ENCODE measurements around the gene KCNMB4.

KCNMB4 gene

GRCh38 chr12:70338531-70338930 lies 27.6 kb upstream of the KCNMB4 start:
- Histone ChIP-seq H4K20me1 (ENCODE audit: insufficient read depth, low read length, poor library complexity, severe bottlenecking) (peaks cover 4% of the 10 kb centered on the region), H3K4me3 (ENCODE audit: low read length, poor library complexity, severe bottlenecking) (no peak overlapping the region), H2AFZ (ENCODE audit: low read length) (no peak overlapping the region), H3K9ac (ENCODE audit: low read depth, low read length, poor library complexity, severe bottlenecking) (no peak overlapping the region), H3K9me2 (replicated peaks; ENCODE audit: low read depth, low read length) (no peaks in the 10 kb centered on the region), H3K79me2 (ENCODE audit: insufficient read depth, low read length) (0 out of 2 replicates have a peak, but pooled peaks cover 1% of the 10 kb centered on the region), H3K27me3 (ENCODE audit: insufficient read depth, low read length, poor library complexity, severe bottlenecking) (no peaks in the 10 kb centered on the region), H3F3A (ENCODE audit: low read depth) (no peaks in the 10 kb centered on the region), H3K4me2 (ENCODE audit: low read depth, low read length, poor library complexity, severe bottlenecking) (no peak overlapping the region), H3K36me3 (ENCODE audit: insufficient read depth, low read length) (peaks cover 81% of the 10 kb centered on the region), H3K4me1 (ENCODE audit: insufficient read depth, low read length, poor library complexity, severe bottlenecking) (peaks cover under 1% of the 10 kb centered on the region), H3K9me3 (ENCODE audit: insufficient read depth, low read depth, low read length) (no peaks in the 10 kb centered on the region)
- TF ChIP-seq EZH2phosphoT487 (IDR thresholded peaks at IDR 0.05; ENCODE audit: borderline replicate concordance) (no peak), CTCF (conservative IDR thresholded peaks at IDR 0.05; ENCODE audit: low read length) (no peak)

DNA sequence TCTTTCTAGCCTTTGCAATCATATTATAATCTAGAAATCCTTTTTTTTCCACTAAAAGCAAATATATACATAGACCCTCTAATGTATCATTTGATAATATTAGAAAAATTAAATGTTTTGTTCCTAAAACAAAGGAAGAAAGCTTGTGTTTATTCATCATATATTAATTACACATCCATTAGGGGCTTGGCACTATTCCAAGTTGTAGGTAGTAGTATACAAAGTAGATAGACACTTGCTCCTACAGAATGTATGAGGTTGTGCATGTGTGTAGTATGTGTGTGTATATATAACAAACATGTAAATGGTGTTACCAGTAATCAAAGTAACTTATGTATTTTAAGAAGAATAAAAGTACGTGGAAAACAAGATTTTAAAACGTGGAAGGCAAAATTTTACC lies 15.0 kb upstream of the KCNMB4 start:
- TF ChIP-seq CTCF (conservative IDR thresholded peaks at IDR 0.05; ENCODE audit: low read length): no peak
- TF ChIP-seq EZH2phosphoT487 (IDR thresholded peaks at IDR 0.05; ENCODE audit: borderline replicate concordance): no peak
- H2AFZ ChIP-seq (ENCODE audit: low read length): no peak overlapping the region
- no peaks in the 10 kb centered on the region for H3K4me1 ChIP-seq (ENCODE audit: insufficient read depth, low read length, poor library complexity, severe bottlenecking)
- H4K20me1 ChIP-seq (ENCODE audit: insufficient read depth, low read length, poor library complexity, severe bottlenecking): no peaks in the 10 kb centered on the region
- H3K4me2 ChIP-seq (ENCODE audit: low read depth, low read length, poor library complexity, severe bottlenecking): no peak overlapping the region
- no peaks in the 10 kb centered on the region for H3K9me2 ChIP-seq (replicated peaks; ENCODE audit: low read depth, low read length)
- peaks cover 37% of the 10 kb centered on the region for H3K36me3 ChIP-seq (ENCODE audit: insufficient read depth, low read length)
- 0 out of 2 replicates have a peak, but pooled peaks cover 3% of the 10 kb centered on the region for H3F3A ChIP-seq (ENCODE audit: low read depth)
- no peak overlapping the region for H3K9ac ChIP-seq (ENCODE audit: low read depth, low read length, poor library complexity, severe bottlenecking)
- H3K27me3 ChIP-seq (ENCODE audit: insufficient read depth, low read length, poor library complexity, severe bottlenecking): no peaks in the 10 kb centered on the region
- no peaks in the 10 kb centered on the region for H3K9me3 ChIP-seq (ENCODE audit: insufficient read depth, low read depth, low read length)
- H3K79me2 ChIP-seq (ENCODE audit: insufficient read depth, low read length): no peaks in the 10 kb centered on the region
- H3K4me3 ChIP-seq (ENCODE audit: low read length, poor library complexity, severe bottlenecking): no peak overlapping the region

DNA sequence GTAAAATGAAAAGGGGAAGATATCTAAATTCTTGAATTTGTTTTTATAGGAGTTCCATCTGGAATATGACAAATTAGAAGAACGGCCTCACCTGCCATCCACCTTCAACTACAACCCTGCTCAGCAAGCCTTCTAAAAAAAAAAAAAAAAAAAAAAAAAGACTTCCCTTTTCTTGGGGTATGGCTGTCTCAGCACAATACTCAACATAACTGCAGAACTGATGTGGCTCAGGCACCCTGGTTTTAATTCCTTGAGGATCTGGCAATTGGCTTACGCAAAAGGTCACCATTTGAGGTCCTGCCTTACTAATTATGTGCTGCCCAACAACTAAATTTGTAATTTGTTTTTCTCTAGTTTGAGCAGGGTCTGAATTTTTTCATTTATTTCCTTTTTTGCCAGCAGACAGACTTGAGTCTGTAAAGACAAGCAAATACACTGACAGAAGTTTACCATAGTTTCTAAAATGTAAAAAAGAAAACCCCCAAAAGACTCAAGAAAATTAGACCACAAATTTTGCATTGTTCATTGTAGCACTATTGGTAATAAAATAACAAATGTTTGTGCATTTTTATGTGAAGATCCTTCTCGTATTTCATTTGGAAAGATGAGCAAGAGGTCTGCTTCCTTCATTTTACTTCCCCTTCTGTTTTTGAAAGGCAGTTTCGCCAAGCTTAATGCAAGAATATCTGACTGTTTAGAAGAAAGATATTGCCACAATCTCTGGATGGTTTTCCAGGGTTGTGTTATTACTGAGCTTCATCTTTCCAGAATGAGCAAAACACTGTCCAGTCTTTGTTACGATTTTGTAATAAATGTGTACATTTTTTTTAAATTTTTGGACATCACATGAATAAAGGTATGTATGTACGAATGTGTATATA lies 12.1 kb upstream of the KCNMB4 start:
- H3K4me1 ChIP-seq (ENCODE audit: insufficient read depth, low read length, poor library complexity, severe bottlenecking): no peaks in the 10 kb centered on the region
- H3K4me2 ChIP-seq (ENCODE audit: low read depth, low read length, poor library complexity, severe bottlenecking): no peak overlapping the region
- no peaks in the 10 kb centered on the region for H3K9me2 ChIP-seq (replicated peaks; ENCODE audit: low read depth, low read length)
- 0 out of 2 replicates have a peak, but pooled peaks cover 3% of the 10 kb centered on the region for H3F3A ChIP-seq (ENCODE audit: low read depth)
- H3K79me2 ChIP-seq (ENCODE audit: insufficient read depth, low read length): no peaks in the 10 kb centered on the region
- no peaks in the 10 kb centered on the region for H3K9me3 ChIP-seq (ENCODE audit: insufficient read depth, low read depth, low read length)
- no peak overlapping the region for H3K4me3 ChIP-seq (ENCODE audit: low read length, poor library complexity, severe bottlenecking)
- H3K9ac ChIP-seq (ENCODE audit: low read depth, low read length, poor library complexity, severe bottlenecking): no peak overlapping the region
- no peak overlapping the region for H2AFZ ChIP-seq (ENCODE audit: low read length)
- no peaks in the 10 kb centered on the region for H4K20me1 ChIP-seq (ENCODE audit: insufficient read depth, low read length, poor library complexity, severe bottlenecking)
- H3K27me3 ChIP-seq (ENCODE audit: insufficient read depth, low read length, poor library complexity, severe bottlenecking): no peaks in the 10 kb centered on the region
- H3K36me3 ChIP-seq (ENCODE audit: insufficient read depth, low read length): peaks cover 20% of the 10 kb centered on the region; the same call in 1 of the 2 replicates
- no peak for TF ChIP-seq EZH2phosphoT487 (IDR thresholded peaks at IDR 0.05; ENCODE audit: borderline replicate concordance)

Data from Loucy (cell line).